CD4-positive, alpha-beta T cell treated with Interleukin-12 subunit alpha and Interleukin-12 subunit beta, for 1 hour (primary cell): ENCODE data around the gene PIK3R1.

Experiments
- DNase-seq: peaks from one replicate; pipeline ENCODE4 v3.0.0-alpha.2; 2020

The PIK3R1 gene

DNA sequence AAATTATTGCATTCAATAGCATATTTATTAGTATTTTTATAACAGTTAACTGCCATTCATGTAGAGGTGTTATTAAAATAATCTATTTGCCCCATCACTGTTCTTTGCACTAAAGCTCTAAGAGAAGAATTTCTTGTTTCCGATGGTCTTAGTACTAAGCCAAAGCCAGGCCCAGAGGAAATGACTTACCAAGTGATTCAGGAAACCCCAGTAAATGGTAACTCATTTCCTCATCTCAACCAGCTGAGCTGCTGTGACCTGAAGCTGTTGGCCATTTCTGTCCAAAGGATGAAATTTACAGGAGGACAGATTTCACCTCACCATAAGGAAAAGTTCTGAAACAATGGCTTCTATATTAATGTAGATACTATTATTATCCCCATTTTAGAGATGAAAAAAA, 117.0 kb downstream of the PIK3R1 start:
- DNase-seq: no peak

DNA sequence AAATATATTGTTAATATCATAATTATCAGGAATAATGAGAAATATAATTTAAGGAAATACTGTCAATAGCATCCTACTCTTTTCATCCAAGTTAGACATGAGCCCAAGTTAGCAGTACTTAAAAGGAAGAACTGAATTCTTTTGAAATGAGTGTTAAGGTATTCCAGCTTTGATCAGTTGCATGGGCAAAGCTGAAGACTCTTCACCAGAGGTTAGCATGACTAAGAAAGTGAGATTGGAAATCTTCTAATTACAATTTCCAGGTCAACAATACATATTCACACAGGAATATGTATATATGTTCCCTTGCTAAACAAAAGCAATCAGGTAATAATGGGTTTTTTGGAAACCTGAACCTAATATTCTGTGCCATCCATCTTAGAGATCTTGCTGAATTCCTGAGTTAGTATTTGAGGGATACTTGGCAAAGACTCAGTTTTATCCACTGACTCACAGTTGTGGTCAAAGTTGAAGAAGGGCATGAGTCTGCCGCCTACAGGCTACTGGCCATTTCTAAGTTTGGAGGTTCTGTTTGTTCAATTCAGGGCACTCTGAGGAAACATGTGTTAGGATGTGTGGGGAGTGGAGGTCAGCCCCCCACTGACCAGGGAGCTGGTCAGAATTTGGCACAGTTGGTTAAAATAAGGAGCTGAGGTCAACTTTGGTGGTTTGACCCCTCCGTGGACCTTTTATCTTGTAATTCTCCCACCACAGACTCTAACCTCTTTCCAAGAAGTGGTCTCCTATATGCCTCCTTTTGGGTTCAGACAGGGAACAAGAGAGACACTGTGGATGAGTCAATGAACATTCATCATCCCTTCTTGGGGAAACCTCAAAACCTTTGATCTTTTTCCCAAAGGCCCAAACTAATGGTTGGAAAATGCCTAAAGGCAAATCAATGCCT, 118.3 kb downstream of the PIK3R1 start:
- no peak for DNase-seq

DNA sequence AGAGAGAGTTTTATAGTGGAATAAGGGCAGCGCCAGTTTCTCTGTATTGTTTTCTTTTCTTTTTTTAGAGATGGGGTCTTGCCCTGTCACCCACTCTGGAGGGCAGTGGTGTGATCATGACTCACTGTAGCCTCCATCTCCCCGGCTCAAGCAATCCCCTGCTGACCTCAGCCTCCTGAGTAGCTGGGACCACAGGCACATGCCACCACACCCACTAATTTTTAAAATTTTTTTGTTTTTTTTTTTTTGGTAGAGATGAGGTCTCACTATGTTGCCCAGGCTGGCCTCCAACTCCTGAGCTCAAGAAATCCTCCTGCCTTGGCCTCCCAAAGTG, 119.0 kb downstream of the PIK3R1 start:
- no peak for DNase-seq

DNA sequence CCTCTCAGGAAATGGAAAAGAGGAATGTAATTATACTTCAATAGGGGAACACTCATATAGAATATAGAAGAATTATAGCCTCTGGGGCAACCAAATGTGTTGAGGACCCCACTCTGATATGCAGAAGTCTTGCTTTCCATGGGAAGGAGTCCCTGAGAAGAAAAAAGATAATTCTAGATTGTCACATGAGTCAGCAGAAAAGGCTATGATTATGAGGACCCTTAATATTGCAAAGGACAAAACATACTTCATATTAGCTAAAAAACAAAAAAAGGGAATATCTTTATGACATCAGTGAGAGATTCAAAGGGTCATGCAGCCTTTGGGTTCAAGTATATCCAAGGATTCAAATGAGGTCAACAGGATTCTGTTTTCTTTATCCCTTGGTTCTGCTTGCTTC, 119.5 kb downstream of the PIK3R1 start:
- DNase-seq: no peak

DNA sequence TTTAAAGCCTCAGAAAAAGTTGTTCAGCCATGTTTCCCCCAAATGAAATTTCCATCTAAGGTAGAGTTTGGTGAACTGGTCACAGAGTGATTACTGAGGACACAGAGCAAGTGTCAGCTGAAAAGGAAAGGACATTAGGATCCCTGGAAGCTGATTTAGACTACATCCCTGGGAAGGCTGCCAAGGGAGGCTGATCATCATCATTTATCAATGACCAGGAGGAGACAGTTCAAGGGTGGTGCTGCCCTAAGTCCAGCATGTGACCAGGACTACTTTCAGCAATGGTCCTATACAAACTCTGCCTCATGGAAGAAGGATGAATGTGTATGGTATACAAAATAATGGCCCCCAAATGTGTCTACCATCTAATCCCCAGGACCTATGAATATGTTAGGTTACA, 120.6 kb downstream of the PIK3R1 start:
- DNase-seq: no peak

DNA sequence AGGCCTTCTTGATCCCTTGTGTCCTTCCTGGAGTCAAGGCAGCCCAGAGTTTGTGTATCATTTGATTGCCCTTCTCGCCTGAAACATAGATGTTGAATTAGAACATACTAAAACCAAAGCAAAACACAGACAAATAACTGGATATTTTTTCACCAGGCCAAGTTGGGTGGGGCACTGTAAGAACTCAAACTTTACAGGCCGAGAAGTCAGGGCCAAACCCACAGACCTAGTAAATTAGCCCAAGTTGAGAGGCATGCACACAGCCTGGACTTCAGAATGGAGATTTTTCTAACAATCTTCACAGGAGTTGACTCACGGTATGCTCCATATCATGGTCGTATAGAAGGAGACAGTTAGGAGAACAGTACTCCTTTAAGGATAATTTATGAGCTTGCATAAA, 121.7 kb downstream of the PIK3R1 start:
- DNase-seq: no peak

DNA sequence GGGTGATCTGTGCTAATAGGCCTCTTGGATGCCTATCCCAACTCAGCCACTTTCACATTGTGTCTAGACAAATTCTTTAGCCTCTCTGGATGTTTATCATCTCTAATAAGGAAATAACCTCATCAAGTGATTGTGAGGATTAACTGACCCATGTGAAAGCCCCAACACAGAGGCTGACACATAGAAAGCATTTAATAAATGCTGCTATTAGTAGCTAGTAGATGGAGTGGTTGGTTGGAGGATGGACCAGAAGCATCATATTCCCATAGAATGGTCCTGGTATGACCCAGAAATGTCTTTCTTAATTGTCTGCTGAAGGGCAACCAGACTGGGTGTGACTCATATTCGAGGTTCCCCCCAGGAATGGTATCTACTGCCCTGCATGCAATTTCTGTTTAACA, 124.4 kb downstream of the PIK3R1 start:
- no peak for DNase-seq

DNA sequence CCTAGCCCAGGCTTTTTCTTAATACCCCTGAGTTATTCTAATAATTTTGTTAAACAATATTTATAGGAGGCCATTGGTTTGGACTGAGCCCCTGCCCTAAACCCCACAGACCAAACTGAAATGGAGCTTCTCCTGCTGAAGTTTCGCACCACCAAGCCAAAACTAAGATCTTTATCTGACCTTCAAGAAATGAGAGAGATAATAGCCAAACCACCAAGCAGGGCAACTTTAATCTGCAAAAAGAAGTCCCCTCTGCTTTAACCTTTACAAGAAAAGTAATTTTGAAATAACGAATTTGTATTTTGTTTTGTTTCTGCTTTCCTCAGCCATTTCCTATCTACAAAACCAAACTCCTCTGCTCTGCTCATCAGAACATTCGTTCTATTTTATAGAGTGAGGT, 125.5 kb downstream of the PIK3R1 start:
- DNase-seq: no peak

DNA sequence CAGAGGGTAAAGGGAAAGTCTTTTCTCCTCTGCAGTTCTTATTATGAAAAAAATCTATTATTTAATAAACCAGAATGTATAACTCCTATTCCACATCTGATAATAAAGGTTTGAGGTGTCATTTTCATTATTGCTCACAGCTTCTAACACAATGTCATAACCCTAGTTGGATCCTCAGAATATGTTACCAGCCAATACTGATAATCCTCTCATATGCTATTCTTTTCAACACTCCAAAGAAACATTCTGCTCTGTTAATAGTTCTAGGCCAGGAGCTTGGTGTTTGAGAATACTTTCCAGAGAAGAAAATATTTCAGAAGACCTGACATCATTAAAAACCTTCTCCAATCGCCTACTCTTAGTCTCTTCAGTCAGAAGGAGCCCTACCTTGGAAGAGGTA, 127.1 kb downstream of the PIK3R1 start:
- DNase-seq: no peak

DNA sequence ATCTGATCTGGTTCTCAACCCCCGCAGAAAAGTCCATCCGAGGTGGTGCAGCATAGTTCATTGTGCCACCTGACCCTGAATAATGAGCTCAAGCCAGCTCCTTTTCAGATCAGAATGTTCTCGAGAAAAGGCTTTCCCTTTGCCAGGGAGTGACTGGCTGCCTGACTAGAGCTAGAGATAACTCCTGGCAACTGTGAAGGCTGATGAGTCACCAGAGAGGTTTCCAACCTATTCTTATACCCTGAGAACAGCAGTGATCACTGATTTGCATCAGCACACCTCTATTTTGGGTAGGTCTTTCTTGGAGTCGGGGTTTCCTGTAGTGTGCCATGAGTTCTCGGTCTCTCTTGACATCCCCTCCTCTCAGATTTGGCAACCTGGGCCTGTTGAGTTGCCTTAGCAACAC, 127.9 kb downstream of the PIK3R1 start:
- DNase-seq: no peak

DNA sequence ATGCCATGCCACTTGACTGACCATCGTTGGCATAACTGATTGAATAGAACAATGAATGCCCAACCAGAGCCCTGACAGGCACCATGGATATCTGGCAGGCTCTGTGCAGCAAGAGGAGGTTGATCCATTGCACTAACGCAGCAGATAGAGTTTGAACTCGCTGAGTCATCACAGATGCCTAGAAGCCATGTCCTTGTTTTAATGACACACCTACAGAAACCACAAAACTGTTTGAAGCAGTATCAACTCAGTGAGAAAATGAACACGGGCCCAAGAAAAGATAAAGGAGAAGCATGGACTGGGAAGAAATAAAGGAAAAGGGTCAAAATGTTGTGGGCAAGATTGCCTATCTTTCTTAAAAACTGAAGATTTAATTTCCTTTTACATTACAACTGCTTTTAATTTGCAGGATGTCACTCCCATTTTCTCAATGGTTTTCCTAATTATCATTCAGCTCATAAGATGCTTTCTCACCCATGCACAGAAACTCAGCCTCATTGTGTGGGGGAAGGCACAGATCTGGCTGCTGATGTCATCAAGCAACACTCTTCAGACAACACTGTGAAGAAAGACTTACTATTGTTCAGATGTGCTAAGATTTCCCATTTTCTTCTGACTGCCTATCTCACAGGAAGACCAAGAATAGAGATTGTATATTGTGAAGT, 129.0 kb downstream of the PIK3R1 start:
- DNase-seq: peak; percentile 19

DNA sequence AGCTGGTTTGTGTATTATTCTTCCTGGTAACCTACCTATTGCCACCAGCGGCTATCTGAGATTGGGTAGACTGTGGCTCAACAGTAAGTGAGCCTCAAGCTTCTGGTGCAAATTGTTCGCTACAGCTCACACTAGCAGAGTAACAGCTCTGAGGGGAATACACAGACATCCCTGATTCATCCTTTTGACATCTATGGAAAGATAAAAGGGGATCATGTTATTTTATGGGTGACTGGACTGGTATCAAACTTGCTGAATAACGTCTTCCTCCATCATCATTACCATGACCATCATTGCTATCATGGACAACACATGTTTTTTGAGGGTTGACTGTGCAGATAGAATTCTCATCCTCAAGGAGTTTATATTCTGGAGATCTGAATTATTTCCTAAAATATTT, 129.6 kb downstream of the PIK3R1 start:
- DNase-seq: no peak

DNA sequence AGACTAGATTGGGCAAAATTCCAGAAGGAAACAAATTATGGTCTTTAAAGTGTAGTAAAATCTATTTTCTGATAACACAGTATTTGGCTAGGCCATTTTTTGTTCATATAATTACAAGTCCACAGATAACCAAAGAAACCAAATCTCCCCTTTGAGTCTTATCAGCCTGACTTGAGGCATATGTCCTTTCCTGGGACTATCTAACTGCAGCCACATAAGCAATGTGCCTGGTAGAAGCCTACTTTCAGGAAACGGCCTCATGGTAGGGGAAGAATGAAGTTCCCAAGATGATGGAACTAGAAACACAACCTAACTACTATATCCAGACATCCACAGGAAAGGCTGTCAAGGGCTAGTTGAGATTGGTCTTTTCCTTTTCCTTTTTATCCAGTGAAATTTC, 130.0 kb downstream of the PIK3R1 start:
- DNase-seq: no peak

DNA sequence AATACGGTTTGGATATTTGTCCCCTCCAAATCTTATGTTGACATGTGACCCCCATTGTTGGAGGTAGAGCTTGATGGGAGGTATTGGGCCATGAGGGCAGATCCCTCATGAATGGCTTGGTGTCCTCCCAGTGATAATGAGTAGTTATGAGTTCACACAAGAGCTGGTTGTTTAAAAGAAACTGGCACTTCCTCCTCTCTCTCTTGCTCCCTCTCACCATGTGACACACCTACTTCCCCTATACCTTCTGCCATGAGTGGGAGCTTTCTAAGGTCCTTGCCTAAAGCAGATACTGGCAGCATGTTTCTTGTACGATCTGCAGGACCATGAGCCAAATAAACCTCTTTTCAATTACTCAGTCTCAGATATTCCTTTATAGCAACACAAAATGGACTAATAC, 132.0 kb downstream of the PIK3R1 start:
- DNase-seq: no peak

DNA sequence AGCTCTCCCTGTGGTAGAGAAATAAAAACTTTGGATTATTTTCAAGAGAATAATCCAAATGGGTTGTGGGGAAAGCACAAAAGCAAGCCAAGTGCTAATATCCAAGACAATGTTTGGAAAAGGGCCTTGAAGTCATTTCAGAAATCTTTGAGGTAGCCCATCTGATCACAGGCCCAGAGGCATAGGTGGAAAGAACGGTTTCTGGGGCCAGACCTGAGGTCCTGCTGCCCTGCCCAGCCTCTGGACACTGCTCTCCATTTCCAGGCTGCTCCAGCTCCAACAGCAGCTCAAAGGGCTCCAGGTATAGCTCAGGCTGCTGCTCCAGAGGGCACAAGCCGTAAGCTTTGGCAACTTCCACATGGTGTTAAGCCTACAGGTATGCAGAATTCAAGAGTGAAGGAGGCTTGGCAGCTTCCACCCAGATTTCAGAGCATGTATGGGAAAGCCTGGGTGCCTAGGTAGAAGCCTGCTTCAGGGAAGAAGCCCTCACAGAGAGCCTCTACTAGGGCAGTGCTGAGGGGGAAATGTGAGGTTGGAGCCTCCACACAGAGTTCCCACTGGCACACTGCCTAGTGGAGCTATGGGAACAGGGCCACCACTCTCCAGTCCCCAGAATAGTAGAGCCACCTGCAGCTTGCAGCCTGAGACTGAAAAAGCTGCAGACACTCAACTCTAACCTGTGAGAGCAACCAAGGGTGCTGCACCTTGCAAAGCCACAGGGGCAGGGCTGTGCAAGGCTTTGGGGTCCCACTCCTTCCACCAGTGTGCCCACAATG, 133.1 kb downstream of the PIK3R1 start:
- no peak for DNase-seq

DNA sequence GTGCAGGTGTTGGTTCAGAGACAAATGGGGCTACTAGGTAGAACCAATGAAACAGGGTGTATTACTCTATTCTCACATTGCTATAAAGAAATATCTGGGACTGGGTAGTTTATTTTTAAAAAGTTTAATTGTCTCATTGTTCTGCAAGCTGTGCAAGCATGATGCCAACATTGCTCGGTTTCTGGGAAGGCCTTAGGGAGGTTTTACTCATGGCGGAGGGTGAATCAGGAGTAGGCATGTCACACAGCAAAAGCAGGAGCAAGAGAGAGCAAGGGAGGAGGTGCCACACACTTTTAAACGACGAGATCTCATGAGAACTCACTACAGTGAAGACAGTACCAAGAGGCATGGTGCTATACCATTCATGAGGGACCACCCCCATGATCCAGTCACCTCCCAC, 134.6 kb downstream of the PIK3R1 start:
- no peak for DNase-seq
